ENCODE measurements around the gene ARX.

DNA sequence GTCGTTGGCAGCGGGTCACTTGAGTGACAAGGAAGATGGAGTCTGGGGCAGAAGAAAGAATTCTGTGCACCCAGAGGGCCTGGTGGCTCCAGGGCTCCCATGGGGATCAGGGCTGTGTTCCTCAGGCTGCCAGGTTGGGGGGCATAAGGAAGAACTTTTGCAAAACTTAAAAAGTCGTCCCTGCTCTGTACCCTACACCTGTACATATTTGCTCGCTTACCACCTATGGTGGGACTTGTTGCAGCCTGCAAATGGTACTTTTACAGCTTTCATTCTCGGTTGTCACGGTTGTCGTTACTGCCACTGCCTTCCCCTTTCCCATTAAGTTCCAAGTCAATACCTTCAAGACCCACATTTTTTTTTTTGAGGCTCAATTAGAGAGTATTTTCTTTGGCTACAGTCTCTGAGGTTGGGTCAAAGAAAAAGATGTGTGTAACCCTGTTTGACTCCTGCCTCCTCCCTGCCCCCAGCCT lies 9.1 kb downstream of the ARX start:
- TF ChIP-seq EZH2phosphoT487 (IDR thresholded peaks at IDR 0.05; ENCODE audit: insufficient read depth, low read depth) (0 out of 2 replicates have a peak, but pooled peaks have one; percentile 53), EZH2 (IDR thresholded peaks at IDR 0.05; ENCODE audit: insufficient read depth, poor library complexity, severe bottlenecking) (no peak)

All from GM23248 (cell line).